IPS-15b (cell line): ENCODE measurements around the gene COA4.

Experiments
- H3K27me3 ChIP-seq: one replicate; pipeline ENCODE4 v1.6.1; 2013; ENCODE audit warnings: low read length; ENCODE audit not compliant: control insufficient read depth, insufficient read depth
- H3K36me3 ChIP-seq: one replicate; pipeline ENCODE4 v1.6.1; 2013; ENCODE audit warnings: low read length; ENCODE audit not compliant: control insufficient read depth, insufficient read depth
- H3K4me1 ChIP-seq: one replicate; pipeline ENCODE4 v1.6.1; 2013; ENCODE audit warnings: mild to moderate bottlenecking, low read length; ENCODE audit not compliant: control insufficient read depth, insufficient read depth
- H3K4me3 ChIP-seq: one replicate; pipeline ENCODE4 v1.5.1; 2013; ENCODE audit warnings: low read depth, low read length
- H3K9ac ChIP-seq: one replicate; pipeline ENCODE4 v1.6.1; 2013; ENCODE audit warnings: low read depth, mild to moderate bottlenecking, low read length
- H3K9me3 ChIP-seq: one replicate; pipeline ENCODE4 v1.6.1; 2013; ENCODE audit warnings: mild to moderate bottlenecking, low read length; ENCODE audit not compliant: control insufficient read depth, insufficient read depth

The COA4 gene

DNA sequence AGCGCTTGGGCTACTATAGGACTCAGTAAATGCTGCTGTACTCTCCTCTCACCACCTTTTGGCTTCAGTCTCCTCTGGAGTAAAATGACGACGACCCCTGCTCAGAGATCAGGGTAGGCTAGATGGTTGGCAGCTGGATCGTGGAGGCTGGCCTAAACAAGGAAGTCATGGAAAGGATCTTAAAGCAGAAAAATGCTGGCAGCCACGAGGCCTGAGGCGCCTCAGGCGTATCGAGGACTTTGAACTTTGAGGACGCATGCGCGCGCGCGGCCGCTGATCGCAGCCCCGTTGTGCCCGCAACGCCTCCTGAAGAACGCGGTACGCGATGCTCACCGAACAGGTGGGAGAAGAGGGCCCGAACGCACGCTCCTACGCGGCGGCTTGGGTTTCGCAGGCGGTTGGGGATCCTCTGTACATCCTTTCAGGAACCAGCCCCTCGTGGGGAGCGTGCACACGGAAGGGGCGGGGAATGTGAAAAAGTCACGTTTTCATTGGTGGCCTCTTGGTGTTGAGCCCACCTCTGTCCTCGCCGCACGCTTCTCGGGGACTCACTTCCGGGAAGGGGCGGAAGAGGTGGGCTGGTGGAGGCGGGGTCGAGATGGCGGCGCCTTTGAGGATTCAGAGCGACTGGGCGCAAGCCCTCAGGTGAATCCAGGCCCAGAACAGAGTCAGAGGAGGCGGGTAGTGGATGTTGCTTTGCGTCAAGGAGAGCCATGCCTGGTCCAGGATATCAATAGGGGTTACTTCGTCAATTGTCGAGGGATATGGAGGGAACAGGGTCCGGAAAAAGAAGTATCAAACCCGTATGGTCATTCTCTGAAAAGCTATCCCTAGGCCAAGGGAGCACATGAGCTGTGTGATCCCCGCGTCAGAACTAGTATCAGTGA, at the start of gene COA4, which contains the start of gene PAAF1:
TSS of gene COA4 (minus strand) at position 423 of the 887 bp plus-strand sequence. CDS start 3,468 bp downstream, outside the sequence.
TSS of gene PAAF1 (plus strand) at position 576 of the 887 bp plus-strand sequence. CDS start at position 599, 23 bp downstream.
- Histone ChIP-seq H3K27me3 (no peaks in the 10 kb centered on the region), H3K4me3 (peak within 1 kb of the TSS; percentile 84), H3K9me3 (no peaks in the 10 kb centered on the region), H3K36me3 (peaks cover 7% of the 10 kb centered on the region), H3K4me1 (no peaks in the 10 kb centered on the region), H3K9ac (peak within 1 kb of the TSS; percentile 84)

DNA sequence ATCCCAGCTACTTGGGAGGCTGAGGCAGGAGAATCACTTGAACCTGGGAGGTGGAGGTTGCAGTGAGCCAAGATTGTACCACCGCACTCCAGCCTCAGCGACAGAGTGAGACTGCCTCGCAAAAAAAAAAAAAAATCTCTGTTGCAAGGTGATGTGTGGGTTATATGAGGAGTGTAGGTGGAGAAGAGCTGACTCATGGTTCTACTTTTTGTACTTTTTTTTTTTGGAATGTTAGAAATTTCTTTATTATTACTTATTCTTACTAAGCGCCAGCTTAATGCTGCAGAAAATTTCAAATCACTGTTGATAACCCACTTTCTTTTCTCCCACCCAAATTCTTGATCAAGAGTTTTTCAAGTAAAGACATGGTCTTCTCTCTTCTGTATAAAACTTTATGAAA, 44.5 kb upstream of the COA4 start:
- H3K27me3 ChIP-seq: no peaks in the 10 kb centered on the region
- no peak overlapping the region for H3K9ac ChIP-seq
- H3K4me1 ChIP-seq: no peaks in the 10 kb centered on the region
- H3K9me3 ChIP-seq: no peaks in the 10 kb centered on the region
- H3K4me3 ChIP-seq: no peak overlapping the region
- H3K36me3 ChIP-seq: peaks cover 10% of the 10 kb centered on the region

DNA sequence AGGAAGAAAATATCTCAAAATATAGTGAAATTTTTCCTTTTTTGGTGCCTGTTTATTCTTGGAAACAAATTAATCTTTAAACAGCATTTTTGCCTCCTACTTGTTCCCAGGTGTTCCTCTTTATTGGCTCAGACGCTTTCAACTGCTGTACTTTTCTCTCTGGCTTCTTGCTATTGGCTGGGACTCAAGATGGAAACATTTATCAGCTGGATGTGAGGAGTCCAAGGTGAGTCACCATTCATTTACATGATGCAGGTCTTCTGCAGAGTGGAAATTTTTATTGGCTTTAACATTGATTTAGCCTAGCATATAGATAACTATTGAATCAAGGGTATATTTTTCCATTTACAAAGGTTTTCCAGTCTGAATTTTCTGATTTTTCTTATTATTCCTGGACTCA, 39.8 kb upstream of the COA4 start:
- peaks cover 11% of the 10 kb centered on the region for H3K36me3 ChIP-seq
- no peak overlapping the region for H3K9ac ChIP-seq
- no peaks in the 10 kb centered on the region for H3K9me3 ChIP-seq
- no peaks in the 10 kb centered on the region for H3K27me3 ChIP-seq
- no peak overlapping the region for H3K4me3 ChIP-seq
- no peaks in the 10 kb centered on the region for H3K4me1 ChIP-seq

DNA sequence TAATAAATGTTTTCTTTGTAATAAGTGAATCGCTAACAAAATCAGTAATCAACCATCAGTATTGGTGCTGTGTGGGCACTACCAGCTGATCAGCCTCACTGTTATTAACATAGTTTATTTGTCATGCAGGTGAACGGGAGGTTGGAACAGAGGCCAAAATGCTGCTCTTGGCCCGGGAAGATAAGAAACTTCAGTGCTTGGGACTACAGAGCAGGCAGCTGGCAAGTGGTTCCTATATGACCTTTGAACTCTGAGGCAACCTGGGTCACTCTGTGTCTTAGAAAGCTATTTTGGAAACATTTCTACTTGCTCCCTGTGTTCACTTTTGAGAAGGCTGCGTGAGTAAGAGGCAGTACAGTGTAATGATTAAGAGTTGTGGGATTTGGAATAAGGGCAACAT, 37.6 kb upstream of the COA4 start:
- Histone ChIP-seq H3K9me3 (no peaks in the 10 kb centered on the region), H3K36me3 (peaks cover 11% of the 10 kb centered on the region), H3K27me3 (no peaks in the 10 kb centered on the region), H3K4me3 (no peak overlapping the region), H3K4me1 (no peaks in the 10 kb centered on the region), H3K9ac (no peak overlapping the region)

DNA sequence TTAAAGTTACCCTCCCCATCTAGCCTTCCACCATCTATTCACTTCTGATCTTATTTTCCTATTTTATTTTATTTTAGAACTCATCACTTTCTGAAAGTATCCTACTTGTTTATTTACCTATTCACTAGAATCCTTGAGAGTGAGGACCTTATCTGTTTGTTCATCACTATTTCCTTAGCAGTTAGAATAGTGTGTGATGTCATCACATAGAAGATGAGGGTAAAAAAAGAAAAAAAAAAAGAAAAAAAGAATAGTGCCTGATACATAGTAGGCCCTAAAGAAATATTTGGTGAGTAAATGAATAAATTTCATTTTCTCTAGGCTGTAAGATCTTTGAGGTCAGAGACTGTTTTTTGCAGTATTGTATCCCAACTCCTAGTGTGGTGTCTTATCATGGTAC, 36.8 kb upstream of the COA4 start:
- Histone ChIP-seq H3K9me3 (no peaks in the 10 kb centered on the region), H3K27me3 (no peaks in the 10 kb centered on the region), H3K4me1 (no peaks in the 10 kb centered on the region), H3K4me3 (no peak overlapping the region), H3K9ac (no peak overlapping the region), H3K36me3 (peaks cover 8% of the 10 kb centered on the region)

DNA sequence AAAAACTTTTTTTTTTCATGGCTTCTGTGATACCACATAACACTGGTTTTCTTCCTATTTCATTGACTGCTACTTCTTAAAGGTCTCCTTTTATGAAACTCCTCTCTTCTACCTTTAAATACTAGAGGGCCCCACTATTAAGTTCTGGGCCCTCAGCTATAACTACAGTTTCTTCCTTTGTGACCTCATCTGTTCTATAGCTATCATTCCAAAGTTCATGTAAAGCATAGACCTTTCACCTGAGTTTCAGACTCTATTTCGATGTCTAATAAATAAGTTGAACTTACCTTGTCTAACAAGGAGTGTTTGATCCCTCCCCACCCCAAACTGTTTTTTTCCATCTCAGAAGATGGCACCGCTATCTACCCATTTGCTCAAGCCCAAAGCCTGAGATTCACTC, 35.4 kb upstream of the COA4 start:
- Histone ChIP-seq H3K9me3 (no peaks in the 10 kb centered on the region), H3K4me1 (no peaks in the 10 kb centered on the region)

DNA sequence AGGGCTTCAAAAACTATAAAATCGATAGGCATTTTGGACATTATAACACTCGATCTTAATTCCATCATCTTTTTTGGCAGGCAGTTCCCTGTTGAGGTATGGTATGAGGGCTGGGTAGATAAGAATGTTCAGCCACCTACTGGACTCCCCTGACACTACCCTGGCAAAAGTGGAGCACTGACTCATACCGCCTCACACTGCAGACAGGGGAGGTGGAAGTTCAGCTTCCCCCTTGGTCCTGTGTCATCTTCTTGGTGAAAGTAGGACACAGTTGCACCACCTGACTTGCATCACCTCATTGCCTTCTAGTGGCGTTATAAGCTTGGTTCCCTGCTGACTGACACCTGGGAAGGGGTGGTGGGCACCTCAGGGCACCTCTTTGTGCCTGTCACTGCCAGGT, 30.5 kb upstream of the COA4 start:
- no peaks in the 10 kb centered on the region for H3K27me3 ChIP-seq
- H3K4me1 ChIP-seq: no peaks in the 10 kb centered on the region

More for the DNA sequence above, 35.4 kb upstream of the COA4 start:
- no peaks in the 10 kb centered on the region for H3K27me3 ChIP-seq
- peaks cover 3% of the 10 kb centered on the region for H3K36me3 ChIP-seq
- no peak overlapping the region for H3K4me3 ChIP-seq
- H3K9ac ChIP-seq: no peak overlapping the region

DNA sequence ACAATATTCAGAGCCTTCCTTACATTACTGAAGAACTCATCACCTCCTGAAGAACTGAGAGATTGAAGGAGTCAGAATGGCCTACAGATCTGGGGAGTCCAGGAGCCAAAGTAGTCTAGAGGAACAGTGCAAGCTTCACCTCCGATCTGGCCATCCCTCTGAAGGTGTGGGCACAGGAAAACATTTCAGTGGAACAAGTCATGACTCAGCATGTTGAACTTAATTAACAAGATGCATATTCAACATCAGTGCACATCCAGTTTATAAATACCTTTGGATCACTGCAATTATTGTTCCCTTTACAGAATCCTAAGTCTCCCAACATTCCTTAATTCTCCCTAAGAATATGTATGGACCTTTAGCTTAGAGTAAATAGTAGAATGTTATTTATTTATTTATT, 25.7 kb upstream of the COA4 start:
- no peak overlapping the region for H3K9ac ChIP-seq
- no peak overlapping the region for H3K4me3 ChIP-seq
- peaks cover 9% of the 10 kb centered on the region for H3K36me3 ChIP-seq
- no peaks in the 10 kb centered on the region for H3K27me3 ChIP-seq
- H3K4me1 ChIP-seq: no peaks in the 10 kb centered on the region
- no peaks in the 10 kb centered on the region for H3K9me3 ChIP-seq

More for the DNA sequence above, 30.5 kb upstream of the COA4 start:
- no peak overlapping the region for H3K4me3 ChIP-seq
- H3K36me3 ChIP-seq: peaks cover 3% of the 10 kb centered on the region
- no peaks in the 10 kb centered on the region for H3K9me3 ChIP-seq
- no peak overlapping the region for H3K9ac ChIP-seq

DNA sequence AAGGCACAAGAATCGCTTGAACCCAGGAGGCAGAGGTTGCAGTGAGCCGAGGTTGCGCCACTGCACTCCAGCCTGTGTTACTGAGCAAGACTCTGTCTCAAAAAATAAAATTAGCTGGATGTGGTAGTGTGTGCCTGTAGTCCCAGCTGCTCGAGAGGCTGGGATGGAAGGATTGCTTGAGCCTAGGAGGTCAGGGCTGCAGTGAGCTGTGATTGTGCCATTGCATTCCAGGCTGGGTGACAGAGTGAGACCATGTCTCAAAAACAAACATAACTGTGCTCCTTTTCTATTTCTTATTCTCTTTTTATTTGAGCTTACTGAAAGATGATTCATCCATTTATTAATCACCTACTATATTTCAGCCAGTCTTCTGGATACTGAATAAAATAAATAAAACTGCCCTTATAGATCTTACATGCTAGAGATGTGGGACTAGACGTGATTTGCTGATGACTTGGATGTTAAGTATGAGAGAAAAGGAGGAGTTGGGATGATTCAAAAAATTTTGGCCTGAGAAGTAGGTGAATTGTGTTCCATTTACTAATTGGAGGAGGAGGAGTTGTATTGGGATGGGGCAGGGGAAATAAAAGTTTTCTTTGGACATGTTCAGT, 18.2 kb upstream of the COA4 start:
- Histone ChIP-seq H3K27me3 (no peaks in the 10 kb centered on the region), H3K9ac (no peak overlapping the region), H3K36me3 (peaks cover 5% of the 10 kb centered on the region), H3K9me3 (no peaks in the 10 kb centered on the region), H3K4me3 (no peak overlapping the region), H3K4me1 (no peaks in the 10 kb centered on the region)

DNA sequence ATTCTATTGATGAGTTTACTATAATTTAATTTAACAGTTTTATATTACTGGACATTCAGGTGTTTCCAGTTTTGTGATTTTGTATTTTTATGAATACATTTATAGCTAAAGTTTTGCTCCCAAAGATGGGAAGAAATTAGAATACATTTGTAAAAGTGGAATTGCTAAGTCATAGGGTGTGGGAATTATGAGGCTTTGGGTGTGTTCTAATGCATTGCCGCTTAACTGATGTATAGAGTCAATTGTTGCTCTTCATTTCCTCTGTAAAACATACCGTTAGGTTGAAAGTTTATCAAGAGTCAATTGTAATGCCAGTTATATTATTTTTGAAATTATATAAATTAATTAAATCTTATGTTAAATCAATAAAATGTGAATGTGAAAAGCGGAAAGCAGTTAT, 16.4 kb upstream of the COA4 start:
- no peak overlapping the region for H3K9ac ChIP-seq
- no peaks in the 10 kb centered on the region for H3K4me1 ChIP-seq
- H3K9me3 ChIP-seq: no peaks in the 10 kb centered on the region
- H3K27me3 ChIP-seq: no peaks in the 10 kb centered on the region
- no peaks in the 10 kb centered on the region for H3K36me3 ChIP-seq
- H3K4me3 ChIP-seq: no peak overlapping the region

DNA sequence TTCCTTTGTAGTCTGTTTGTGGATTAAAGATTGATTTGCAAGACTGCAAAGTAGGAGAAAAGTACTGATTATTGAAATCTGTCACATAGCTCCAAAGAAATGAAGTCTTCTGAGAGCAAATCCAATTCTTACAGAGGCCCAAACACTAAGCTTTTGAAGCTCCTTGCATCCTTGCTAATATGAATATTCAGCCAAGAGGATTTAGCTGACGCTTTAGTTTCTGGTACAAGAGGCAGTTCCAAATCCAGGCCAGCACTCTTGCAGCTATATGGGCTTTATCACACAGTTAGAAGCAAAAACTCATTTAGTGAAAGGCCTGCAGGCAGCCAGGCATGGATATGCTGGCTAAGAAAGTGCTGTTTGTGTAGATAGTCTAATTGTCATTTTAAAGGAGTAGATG, 12.9 kb upstream of the COA4 start:
- Histone ChIP-seq H3K4me3 (no peak overlapping the region), H3K27me3 (no peaks in the 10 kb centered on the region), H3K4me1 (no peaks in the 10 kb centered on the region), H3K36me3 (no peaks in the 10 kb centered on the region), H3K9me3 (no peaks in the 10 kb centered on the region), H3K9ac (no peak overlapping the region)

DNA sequence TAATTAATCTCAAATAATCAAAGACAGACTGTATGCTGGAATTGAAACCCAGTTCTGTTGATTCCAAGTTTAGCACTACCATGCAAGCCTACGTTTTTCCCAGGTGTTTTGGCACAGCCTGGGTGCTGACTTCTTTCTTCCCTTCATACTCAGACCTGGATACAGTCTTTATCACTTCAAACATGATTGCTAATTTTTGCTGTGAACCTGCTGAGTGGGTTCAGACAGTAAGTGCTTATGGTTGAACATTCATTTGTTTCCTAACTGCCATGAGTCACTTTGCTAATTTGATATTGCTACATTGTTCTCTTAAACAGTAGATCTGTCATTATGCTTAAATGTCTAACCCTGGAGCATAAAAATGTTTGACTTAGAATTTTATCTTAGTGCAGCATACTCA, 12.4 kb upstream of the COA4 start:
- H3K27me3 ChIP-seq: no peaks in the 10 kb centered on the region
- H3K9me3 ChIP-seq: no peaks in the 10 kb centered on the region
- H3K9ac ChIP-seq: no peak overlapping the region
- H3K36me3 ChIP-seq: no peaks in the 10 kb centered on the region
- no peak overlapping the region for H3K4me3 ChIP-seq
- H3K4me1 ChIP-seq: no peaks in the 10 kb centered on the region
